GM11168 (cell line): ENCODE results near the gene INO80B.
"Not testable (repeated sequence)": the region's sequence is repeated elsewhere in the genome, so short reads cannot be mapped to it uniquely, and the experiment has no call there.

Experiments
- in situ Hi-C: fragments of 300-500 bp; cut with MboI; formaldehyde crosslinking; loops from one replicate; pipeline ENCODE4 v1.12.0; 2022; ENCODE audit warnings: low sequenced_read_pairs; ENCODE audit not compliant: unreplicated experiment

The INO80B gene

DNA sequence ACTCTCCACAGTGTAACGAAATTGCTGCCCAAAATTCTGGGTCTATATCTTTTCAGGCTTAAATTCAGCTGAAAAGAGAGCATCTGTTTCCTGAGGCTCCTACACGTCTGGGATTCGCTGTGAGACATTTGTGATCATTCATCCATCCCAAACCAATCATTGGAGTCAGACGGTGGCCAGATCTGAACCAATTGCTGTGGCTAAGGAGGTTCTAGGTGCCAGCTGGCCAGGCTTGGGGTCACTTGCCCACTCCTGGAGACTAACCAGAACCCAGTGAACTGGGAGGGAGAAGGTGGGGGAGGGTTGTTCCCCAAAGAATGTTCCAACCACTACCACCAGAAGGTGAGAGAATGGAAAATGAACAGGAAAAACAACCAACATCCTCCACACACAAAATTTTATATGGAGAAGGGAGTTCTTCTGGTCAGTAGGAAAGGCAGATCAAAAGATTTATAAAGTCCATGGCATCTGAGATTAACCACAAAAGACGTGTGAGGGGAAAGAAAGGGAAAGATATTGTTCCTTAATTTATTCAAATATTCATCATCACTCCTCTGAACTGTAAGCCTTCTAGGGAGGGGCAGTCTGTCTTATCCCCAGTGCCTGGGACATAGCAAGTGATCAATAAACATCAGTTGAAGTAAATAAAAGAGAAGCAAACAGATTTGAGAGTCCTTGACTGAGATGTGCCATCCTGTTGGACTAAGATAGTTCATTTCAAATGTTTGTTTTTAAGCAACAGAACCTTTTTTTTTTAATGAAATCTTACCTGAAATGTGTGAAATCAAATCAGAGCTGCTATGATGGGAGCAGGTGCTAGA lies 10.2 kb upstream of the INO80B start:
- in situ Hi-C loops, result no loop called here

DNA sequence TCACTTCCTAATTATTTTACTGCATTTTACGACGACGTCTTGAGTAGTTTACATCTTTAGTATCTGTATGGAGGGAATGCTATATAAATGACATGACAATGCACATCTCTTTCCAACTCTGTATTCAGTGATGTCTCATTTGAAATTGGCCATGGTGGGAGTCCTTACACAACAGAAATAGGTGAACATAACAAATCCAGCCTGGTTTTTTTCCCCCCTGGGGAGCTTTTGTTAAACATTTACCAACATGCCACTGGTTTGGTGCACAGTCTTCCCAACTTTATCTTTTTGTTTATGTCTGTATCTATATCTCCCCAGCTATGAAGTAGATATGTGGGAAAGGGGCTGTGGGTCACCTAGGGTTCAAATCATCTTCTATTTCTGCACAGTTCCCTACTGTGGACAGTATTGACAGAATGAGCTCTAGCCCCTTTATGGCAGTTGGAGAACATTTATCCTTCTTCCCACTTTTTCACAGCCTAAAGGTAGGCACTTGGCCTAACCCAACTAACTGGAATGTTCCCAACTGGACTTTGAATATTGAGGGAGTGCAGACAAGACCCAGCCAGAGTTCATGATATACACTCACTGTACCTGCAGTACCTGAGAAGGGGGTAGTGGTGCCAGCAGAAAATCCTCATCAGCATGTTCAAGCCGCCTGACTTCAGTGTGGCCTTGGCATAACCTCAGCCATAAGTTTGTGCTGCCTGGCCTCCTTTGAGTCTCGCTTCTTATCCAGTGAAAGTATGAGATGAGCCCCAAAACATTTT lies 7.5 kb upstream of the INO80B start:
- in situ Hi-C loops, result no loop called here

GRCh38 chr2:74448771-74449170 lies 6.1 kb upstream of the INO80B start:
- in situ Hi-C loops, result no loop called here

DNA sequence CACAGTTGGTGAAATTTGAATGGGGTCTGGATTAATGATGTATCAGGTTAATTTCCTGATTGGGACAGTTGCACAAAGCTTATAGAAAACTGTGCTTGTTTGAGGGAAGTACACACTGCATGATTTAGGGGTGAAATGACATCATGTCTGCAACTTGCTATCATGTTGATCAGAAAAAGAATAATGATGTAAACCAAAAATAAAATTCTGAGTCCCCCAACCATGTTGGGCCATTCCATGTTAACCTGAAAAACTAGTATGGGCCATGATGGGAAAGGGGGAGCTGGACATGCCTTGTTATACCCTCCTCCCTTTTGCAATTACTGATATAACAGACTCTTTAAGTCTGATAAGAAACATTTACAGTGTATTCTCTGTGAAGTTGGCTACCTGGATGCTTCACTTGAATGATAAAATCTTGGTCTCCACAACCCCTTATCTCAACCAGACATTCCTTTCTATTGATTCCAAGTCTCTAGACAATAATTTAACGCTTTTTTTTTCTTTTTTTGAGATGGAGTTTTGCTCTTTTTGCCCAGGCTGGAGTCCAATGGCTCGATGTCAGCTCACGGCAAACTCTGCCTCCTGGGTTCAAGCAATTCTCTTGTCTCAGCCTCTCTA lies 4.2 kb upstream of the INO80B start:
- in situ Hi-C loops, result no loop called here

GRCh38 chr2:74457129-74457548 lies 2.3 kb downstream of the INO80B start:
- in situ Hi-C loops, result no loop called here

DNA sequence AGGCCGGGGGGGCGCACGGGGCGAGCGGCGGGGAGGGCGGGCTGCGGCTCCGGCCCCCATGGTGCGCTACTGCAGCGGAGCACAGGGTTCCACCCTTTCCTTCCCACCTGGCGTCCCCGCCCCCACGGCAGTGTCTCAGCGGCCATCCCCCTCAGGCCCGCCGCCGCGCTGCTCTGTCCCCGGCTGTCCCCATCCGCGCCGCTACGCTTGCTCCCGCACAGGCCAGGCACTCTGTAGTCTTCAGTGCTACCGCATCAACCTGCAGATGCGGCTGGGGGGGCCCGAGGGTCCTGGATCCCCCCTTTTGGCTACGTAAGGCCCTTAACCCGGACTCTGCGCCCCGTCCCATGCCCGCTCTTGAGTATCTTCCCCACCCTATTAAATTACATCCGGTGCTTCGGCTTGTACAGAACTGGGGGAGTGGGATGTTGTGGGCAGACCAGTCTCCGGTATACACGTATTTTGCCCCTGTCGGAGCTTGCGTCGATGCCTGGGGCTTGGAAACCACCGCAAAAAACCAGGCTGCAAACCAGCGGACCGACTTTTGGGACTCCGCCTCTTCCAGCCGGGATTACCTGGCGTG lies 2.8 kb downstream of the INO80B start:
- in situ Hi-C loops, result no loop called here

- in situ Hi-C loops, result no loop called here
Measured at GRCh38 chr2:74458132-74458937, 3.4 kb downstream of the INO80B start, which contains the start of gene WBP1. Gene WBP1, plus strand, starts transcription at chr2:74458438. Its CDS starts 165 bp downstream, at chr2:74458603.

DNA sequence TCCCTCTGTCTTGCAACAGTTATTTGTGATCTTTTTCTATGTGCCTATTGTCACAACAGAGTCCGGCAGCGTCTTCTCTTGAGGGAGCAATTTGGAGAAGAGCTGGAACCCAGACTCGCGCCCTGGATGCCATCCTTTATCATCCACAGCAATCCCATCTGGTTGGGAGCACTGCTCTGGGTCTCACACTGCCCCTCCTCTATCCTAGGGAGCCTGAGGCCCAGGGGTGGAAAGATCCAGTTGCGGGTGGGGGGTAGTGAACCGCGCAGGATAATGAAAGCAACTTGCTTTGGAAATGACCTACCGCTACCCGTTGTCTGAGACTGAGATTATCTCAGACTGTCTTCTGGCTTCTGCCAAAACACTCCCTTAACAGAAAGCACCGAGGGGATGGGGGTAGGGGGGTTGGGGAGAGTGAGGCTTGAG lies 4.1 kb downstream of the INO80B start:
- in situ Hi-C loops, result no loop called here

- in situ Hi-C loops, result not testable (repeated sequence)
Measured at GRCh38 chr2:74459503-74460118, 4.7 kb downstream of the INO80B start.

GRCh38 chr2:74460187-74460586 lies 5.3 kb downstream of the INO80B start:
- in situ Hi-C loops, result not testable (repeated sequence)

GRCh38 chr2:74461187-74462053 lies 6.5 kb downstream of the INO80B start:
- in situ Hi-C loops, result no loop called here

DNA sequence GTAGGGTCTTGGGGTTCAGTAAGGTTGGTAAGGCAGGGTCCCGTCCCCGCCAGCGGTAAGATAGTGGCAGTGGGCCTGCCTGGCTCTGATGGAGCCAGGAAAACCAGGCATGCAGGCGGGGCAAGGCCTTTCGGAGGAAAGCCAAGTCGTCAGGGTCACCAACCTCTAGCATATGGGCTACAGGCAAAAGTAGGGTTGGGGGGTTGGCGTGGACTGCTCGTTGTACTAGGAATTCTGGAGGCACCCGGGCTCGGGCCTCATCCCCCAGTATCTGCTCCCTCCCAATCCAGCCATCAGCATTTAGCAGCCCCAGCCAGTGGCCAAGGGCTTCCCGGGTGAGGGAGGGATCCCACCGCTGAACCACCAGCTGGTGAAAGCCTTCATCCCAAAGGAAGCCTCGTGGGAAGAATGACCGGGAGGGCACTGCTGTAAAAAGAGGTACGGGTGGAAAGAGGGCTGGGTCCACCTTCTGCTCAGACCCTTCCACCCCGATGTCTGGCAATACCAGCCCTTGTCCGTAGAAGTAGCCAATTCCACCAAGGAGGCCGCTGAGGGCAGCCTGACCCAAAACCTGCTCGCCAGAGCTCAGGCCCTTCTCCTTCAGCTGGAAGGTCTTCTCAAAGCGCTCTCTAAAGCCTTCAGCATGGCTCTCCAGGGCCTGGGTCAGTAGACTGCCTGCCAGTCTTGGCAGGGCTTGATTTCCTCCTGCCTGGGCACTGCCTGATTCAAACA lies 7.3 kb downstream of the INO80B start:
- in situ Hi-C loops, result no loop called here

DNA sequence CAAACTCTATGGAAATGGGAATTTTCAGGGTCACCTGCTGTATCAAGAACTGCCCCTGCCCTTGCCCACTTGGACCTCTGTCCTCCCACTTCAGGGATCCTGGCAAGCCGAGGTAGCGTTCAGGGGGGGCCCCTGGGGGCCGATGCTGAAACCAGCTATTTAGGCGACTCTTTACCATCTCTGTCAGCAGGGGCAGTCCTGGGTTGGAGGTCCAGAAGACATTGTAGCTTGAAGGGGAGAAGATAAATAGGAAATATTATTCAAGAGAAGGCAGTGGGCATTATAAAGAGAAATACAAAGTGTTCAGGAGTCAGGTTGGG lies 7.9 kb downstream of the INO80B start:
- in situ Hi-C loops, result no loop called here

DNA sequence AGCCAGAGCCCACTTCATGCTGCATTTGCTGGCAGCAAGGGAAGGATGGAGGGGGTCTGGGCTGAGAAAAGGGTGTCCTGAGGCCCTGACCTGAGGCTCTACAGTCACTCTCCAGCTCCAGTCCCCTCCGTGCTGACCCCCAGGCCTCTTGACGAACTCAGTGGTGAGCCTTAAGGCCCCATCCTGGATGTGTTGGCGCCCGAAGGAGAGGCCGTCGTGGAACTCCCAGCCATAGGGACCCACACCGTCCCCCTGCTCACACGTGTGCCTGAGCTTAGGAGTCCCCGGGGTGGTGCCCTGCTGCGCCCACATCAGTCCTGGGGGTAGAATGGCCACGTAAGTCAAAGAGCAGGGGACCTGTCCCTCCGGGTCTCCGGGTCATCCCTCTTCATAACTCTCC lies 9.5 kb downstream of the INO80B start:
- in situ Hi-C loops, result no loop called here

GRCh38 chr2:74470742-74471141 lies 15.9 kb downstream of the INO80B start:
- in situ Hi-C loops, result not testable (repeated sequence)

GRCh38 chr2:74471332-74472065 lies 16.6 kb downstream of the INO80B start:
- in situ Hi-C loops, result no loop called here
